Heart left ventricle (tissue), 16 donors: ENCODE measurements around the gene NTPCR. TPM values are rescaled to one million over a fixed set of nuclear protein-coding genes. Genes with fewer than 3 reads are reported as not detected.

Experiments
- ATAC-seq, 4 donors: fragments of 200-7000 bp; cut with Tn5 transposase; one replicate each; pipeline ENCODE4 v1.9.1; 2020 to 2022; ENCODE audit warnings: moderate library complexity in 4 of 4, mild to moderate bottlenecking in 3 of 4, moderate number of reproducible peaks in 1 of 4
- DNase-seq, 5 donors: peaks; one replicate each; pipeline ENCODE4 v3.0.0-alpha.2; 2020
- H3K27ac ChIP-seq, 12 donors: fragments of 200-600 bp; sonication (generic) in 4 of 12; one replicate each; pipeline versions ENCODE4 v1.5.0 to v1.8.0; 2016 to 2022; ENCODE audit warnings: mild to moderate bottlenecking in 2 of 12
- H3K27me3 ChIP-seq, 9 donors: fragments of 200-600 bp; sonication (generic) in 2 of 9; one replicate each; pipeline versions ENCODE4 v1.5.1 to v1.8.0; 2016 to 2022; ENCODE audit warnings: mild to moderate bottlenecking in 3 of 9
- H3K36me3 ChIP-seq, 9 donors: fragments of 200-600 bp; sonication (generic) in 2 of 9; one replicate each; pipeline versions ENCODE4 v1.5.0 to v1.8.0; 2018 to 2022; ENCODE audit warnings: mild to moderate bottlenecking in 2 of 9
- H3K4me1 ChIP-seq, 12 donors: fragments of 200-600 bp; sonication (generic) in 4 of 12; one replicate each; pipeline versions ENCODE4 v1.5.0 to v1.8.0; 2016 to 2022; ENCODE audit warnings: mild to moderate bottlenecking in 3 of 12
- H3K4me3 ChIP-seq, 12 donors: fragments of 200-600 bp; sonication (generic) in 4 of 12; one replicate each; pipeline versions ENCODE4 v1.5.0 to v1.8.0; 2017 to 2022; ENCODE audit warnings: mild to moderate bottlenecking in 9 of 12, moderate library complexity in 4 of 12
- H3K9me3 ChIP-seq, 12 donors: fragments of 200-600 bp; sonication (generic) in 4 of 12; one replicate each; pipeline versions ENCODE4 v1.5.0 to v1.8.0; 2016 to 2022; ENCODE audit warnings: mild to moderate bottlenecking in 1 of 12
- POLR2A ChIP-seq, 2 donors: fragments of 450-650 bp; IDR thresholded peaks; one replicate each; pipeline ENCODE4 v1.6.1; 2017; ENCODE audit warnings: antibody characterized with exemption in 2 of 2, mild to moderate bottlenecking in 2 of 2, moderate library complexity in 2 of 2
- WGBS, 4 donors: extraction: QIAGEN DNeasy Blood & Tissue Kit in 2 of 4; methylation state at CpG; one replicate each; pipeline versions ENCODE4 v1.1.5 to v1.1.7; 2013 to 2018; 5-methylcytosine and 5-hydroxymethylcytosine counted together
- intact Hi-C, 10 donors: fragments of 100-400 bp; cut with DNase I; formaldehyde crosslinking; loops; one replicate each; pipeline versions ENCODE4 v1.11.1 to v1.14.2; 2022
- polyA plus RNA-seq, 2 donors: library from polyadenylated mRNA; stranded (reverse); fragments of 200-250 nt; gene quantifications; one replicate each; pipeline ENCODE4 v1.2.3, GENCODE V29; 2013
- total RNA-seq, 9 donors: library from RNA; depleted of rRNA in 2 of 9; stranded (reverse); fragments of >200 nt in 2 of 9; fragmentation: NEBNext Ultra II Directional in 3 of 9; extraction: Animal tissue kit (Norgen Biotek cat#: 25700) in 3 of 9; gene quantifications; one replicate each; pipeline versions ENCODE4 v1.1.0 to v1.2.4, GENCODE V29; 2016 to 2023
- TF ChIP-seq, protein P1 (sequence below), 12 donors: fragments of 200-600 bp; sonication (generic) in 4 of 12; IDR thresholded peaks; one replicate each; pipeline versions ENCODE4 v1.5.0 to v1.8.0; 2018 to 2022; ENCODE audit warnings: antibody characterized with exemption in 12 of 12, mild to moderate bottlenecking in 5 of 12
- donor health status: ischemic (EF 13 %, LVEDD 7.1; RV severe dilation, severe dysfunction).
- donor health status: healthy with polysubstance abuse.
- donor health status: DM: no; HTN: yes; CAD: no.
- donor health status: DM: no; HTN: no; CAD: no.
- donor health status: ischemic (EF 25% LVEDD 6.9; RV normal size, moderate dysfunction).
- donor health status: ischemic (EF 25% LVEDD 5.7; RV mildly dilated, moderate dysfunction).
- donor health status: healthy.
- donor health status: DM: yes; HTN: yes; CAD: no.
- donor health status: ischemic (EF 35%, LVEDD 5.7; RV mildly dilated, moderate dysfunction).
- donor health status: nonischemic (EF 11% LVEDD 7.7; RV severe dilation, severe dysfunction).
- donor health status: DM: yes; HTN: yes; CAD: no.
- donor health status: PGD.
- donor health status: ischemic (EF 29% LVEDD 5.4; RV normal size, mild dysfunction).
- donor health status: nonischemic (EF 23%, LVEDD 6.1; RV moderate dilation, normal function).

The NTPCR gene
- total and polyA plus RNA-seq, 11 donors: 29.6 to 81.8 (median 57.8) TPM

DNA sequence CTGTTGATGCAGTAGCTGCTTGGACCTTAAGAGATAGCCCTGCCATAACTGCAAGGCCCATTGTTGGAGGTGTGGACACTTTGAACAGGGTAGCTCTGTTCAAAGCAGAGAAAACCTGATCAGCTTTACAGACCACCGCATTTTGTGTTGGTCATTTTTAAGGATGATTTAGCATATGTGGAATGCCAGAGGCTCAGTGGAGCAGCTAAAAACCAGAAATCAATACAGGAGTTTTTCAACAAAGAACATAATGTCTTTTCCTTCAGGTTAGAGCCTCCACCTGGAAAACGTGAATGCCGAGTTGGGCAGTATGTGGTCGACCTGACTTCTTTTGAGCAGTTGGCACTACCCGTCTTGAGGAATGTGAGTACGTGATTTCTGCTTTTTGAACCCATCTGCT, 5.7 kb downstream of the NTPCR start:
- intact Hi-C loops: loop anchor here in 2 of 10 donors (10.0 kb wide), 3 partner anchors 219 to 321 kb away; partner anchors contain the start of gene SIPA1L2 (in 1 of the 2)
- TF ChIP-seq POLR2A (IDR thresholded peaks at IDR 0.05): no peak
- TF ChIP-seq, protein P1, sequence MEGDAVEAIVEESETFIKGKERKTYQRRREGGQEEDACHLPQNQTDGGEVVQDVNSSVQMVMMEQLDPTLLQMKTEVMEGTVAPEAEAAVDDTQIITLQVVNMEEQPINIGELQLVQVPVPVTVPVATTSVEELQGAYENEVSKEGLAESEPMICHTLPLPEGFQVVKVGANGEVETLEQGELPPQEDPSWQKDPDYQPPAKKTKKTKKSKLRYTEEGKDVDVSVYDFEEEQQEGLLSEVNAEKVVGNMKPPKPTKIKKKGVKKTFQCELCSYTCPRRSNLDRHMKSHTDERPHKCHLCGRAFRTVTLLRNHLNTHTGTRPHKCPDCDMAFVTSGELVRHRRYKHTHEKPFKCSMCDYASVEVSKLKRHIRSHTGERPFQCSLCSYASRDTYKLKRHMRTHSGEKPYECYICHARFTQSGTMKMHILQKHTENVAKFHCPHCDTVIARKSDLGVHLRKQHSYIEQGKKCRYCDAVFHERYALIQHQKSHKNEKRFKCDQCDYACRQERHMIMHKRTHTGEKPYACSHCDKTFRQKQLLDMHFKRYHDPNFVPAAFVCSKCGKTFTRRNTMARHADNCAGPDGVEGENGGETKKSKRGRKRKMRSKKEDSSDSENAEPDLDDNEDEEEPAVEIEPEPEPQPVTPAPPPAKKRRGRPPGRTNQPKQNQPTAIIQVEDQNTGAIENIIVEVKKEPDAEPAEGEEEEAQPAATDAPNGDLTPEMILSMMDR (IDR thresholded peaks at IDR 0.05): no peak
- no peak overlapping the region for H3K27ac ChIP-seq
- ATAC-seq (no peak), DNase-seq (no peak)
- peaks cover 0 to 25% (median 12%) of the 10 kb centered on the region in 12 donors for H3K4me1 ChIP-seq
- H3K36me3 ChIP-seq: peaks cover 0 to 45% (median 36%) of the 10 kb centered on the region in 9 donors
- H3K27me3 ChIP-seq: no peaks in the 10 kb centered on the region
- 96 to 98% (median 97%) methylated on average over 6 of the region's 6 CpGs for WGBS, 4 donors
- no peak overlapping the region for H3K4me3 ChIP-seq
- peaks cover 0 to 15% (median 3%) of the 10 kb centered on the region in 12 donors for H3K9me3 ChIP-seq

DNA sequence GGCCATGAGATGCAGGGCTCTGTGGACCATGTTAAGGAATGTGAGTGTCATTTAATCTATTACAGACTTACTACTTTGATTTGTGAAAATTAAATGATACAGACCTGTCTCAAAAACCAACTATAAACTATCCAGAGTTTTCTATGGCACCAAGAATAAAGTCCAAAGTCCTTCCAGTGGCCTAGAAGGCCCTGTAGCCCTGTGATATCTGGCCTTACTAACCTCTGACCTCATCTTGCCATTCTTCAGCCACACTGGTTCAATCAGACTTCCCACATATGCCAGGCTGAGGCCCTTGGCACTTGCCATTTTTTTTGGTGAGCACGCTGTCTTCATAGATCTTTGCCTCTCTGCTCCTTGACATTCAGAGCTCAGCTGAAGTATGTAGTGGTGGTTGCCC, 7.7 kb downstream of the NTPCR start:
- intact Hi-C loops: loop anchor here in 2 of 10 donors (10.0 kb wide), 3 partner anchors 217 to 323 kb away; partner anchors contain the start of gene SIPA1L2 (in 1 of the 2)
- Histone ChIP-seq H3K36me3 (peaks cover 0 to 52% (median 40%) of the 10 kb centered on the region in 9 donors), H3K27ac (no peak overlapping the region), H3K9me3 (peaks cover 0 to 15% (median 3%) of the 10 kb centered on the region in 12 donors), H3K27me3 (no peaks in the 10 kb centered on the region), H3K4me1 (peaks cover 0 to 17% (median 7%) of the 10 kb centered on the region in 12 donors), H3K4me3 (no peak overlapping the region)
- 95 to 100% (median 99%) methylated on average over 1 of the region's 1 CpG for WGBS, 4 donors
- TF ChIP-seq, protein P1 (IDR thresholded peaks at IDR 0.05): no peak
- TF ChIP-seq POLR2A (IDR thresholded peaks at IDR 0.05): no peak
- no peak for ATAC-seq
- DNase-seq: no peak

DNA sequence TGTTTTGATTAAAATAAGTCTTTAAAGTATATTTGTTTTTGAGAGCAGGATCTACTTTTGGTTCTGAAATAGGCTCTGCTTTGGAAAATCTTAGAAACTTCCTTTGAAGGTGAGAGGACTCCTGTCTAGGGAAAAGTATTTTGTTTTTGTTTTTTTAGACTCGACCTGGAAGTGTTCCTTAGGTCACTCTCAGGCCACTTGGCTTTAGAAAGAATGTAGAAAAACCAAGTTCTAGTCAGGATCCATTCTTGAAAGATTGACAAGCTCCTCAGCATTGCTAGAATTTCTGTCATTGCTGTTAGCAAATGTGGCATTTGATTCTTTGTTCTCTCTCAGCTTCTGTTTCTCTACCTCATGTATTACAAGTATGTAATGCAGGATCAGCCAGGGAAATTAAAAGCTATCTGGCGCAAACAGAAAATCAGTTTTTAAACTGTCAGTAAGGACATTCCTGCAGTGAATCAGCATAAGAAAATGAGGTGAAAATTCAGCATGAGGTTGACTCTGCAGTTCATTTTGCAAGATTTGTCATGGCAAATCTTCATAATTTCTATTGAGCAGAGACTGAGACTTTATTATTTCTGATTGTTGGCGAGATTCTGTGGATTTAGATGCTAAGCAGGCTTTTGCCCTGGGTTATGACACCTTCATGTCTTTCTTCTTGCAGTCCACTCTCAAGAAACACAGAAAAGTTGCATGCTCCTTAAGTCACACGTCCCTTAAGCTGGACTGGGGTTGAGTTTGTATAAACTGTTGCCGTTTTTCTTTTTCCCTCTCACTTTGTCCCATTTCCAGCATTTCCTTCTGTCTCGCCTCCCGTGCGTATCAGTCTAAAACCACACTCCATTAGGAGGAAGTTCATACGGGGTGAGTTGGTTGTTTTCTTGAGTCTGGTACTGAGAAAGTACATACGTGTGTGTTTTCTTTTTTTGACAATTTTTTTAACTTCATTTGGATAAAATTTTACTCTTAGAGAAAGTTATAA, 12.6 kb downstream of the NTPCR start:
- H3K36me3 ChIP-seq: peaks cover 0 to 39% (median 30%) of the 10 kb centered on the region in 9 donors
- peaks cover 0 to 52% (median 26%) of the 10 kb centered on the region in 12 donors for H3K4me1 ChIP-seq
- intact Hi-C loops: loop anchor here in 3 of 10 donors (10.0 kb wide), 2 partner anchors 158 to 328 kb away; partner anchors contain the start of genes SIPA1L2 (in 2 of the 3) and MAP10 (in 1 of the 3)
- peak overlapping the region in 5 of 12 donors; percentile 5 to 36 (median 10) for H3K4me3 ChIP-seq
- WGBS, 4 donors: 45 to 59% (median 49%) methylated on average over 10 of the region's 10 CpGs
- ATAC-seq: peak in 3 of 4 donors; percentile 28 to 71 (median 60)
- peaks cover 0 to 10% (median 3%) of the 10 kb centered on the region in 12 donors for H3K9me3 ChIP-seq
- DNase-seq: no peak
- no peaks in the 10 kb centered on the region for H3K27me3 ChIP-seq
- TF ChIP-seq, protein P1 (IDR thresholded peaks at IDR 0.05): no peak
- TF ChIP-seq POLR2A (IDR thresholded peaks at IDR 0.05): no peak
- H3K27ac ChIP-seq: peak overlapping the region in 9 of 12 donors; percentile 17 to 58 (median 46)

DNA sequence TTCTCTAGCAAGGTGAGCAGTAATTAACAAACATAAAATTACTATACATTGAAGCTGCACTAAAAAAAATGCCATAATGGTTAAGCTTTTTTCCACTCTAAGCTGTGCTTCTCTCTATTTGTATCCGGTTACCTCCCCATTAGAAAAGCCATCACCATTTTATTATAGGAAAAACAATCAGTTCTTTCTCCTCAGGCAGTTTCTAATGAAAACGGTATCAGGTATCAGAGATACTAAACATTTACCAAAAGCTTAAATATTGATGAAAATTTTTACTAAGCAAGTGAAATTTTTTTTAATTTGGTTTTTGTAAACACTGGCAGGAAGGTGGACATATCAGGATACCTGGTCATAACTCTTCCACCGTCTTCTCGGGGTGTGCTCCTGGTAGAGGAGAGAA, 14.2 kb downstream of the NTPCR start:
- DNase-seq: no peak
- intact Hi-C loops: loop anchor here in 3 of 10 donors (10.0 kb wide), 2 partner anchors 160 to 330 kb away; partner anchors contain the start of genes SIPA1L2 (in 2 of the 3) and MAP10 (in 1 of the 3)
- no peak for ATAC-seq
- Histone ChIP-seq H3K36me3 (peaks cover 0 to 36% (median 18%) of the 10 kb centered on the region in 9 donors), H3K4me1 (peaks cover 0 to 68% (median 36%) of the 10 kb centered on the region in 12 donors), H3K27me3 (no peaks in the 10 kb centered on the region), H3K9me3 (no peaks in the 10 kb centered on the region), H3K4me3 (no peak overlapping the region), H3K27ac (no peak overlapping the region)
- no peak for TF ChIP-seq POLR2A (IDR thresholded peaks at IDR 0.05)
- TF ChIP-seq, protein P1 (IDR thresholded peaks at IDR 0.05): no peak
- 93 to 96% (median 95%) methylated on average over 4 of the region's 4 CpGs for WGBS, 4 donors
